ENCODE results near the gene ZNF346. TPM values are rescaled to one million over a fixed set of nuclear protein-coding genes. Genes with fewer than 3 reads are reported as not detected.

ZNF346 gene
- total RNA-seq, 1 experiment from 2014 or later: 18.4 TPM

- CTCF ChIA-PET: interaction anchor here (0.6 to 1.7 kb wide), 4 partner anchors 22 to 383 kb away, joined by 3 to 7 read pairs (median 4); partner anchors contain the start of genes FGFR4 and ZNF346
Measured at GRCh38 chr5:177043958-177044357, 21.5 kb downstream of the ZNF346 start.

More at GRCh38 chr5:177043958-177044357, 21.5 kb downstream of the ZNF346 start:
- POLR2A ChIA-PET: no interaction called here
- Mint-ChIP-seq H3K27ac (peak overlapping the region; percentile 9; the same call in 1 of the 2 replicates), H3K27me3 (ENCODE audit: low read depth) (no peaks in the 10 kb centered on the region), H3K9me3 (no peaks in the 10 kb centered on the region), H3K36me3 (peaks cover 38% of the 10 kb centered on the region), H3K4me3 (no peak overlapping the region), H3K4me1 (no peaks in the 10 kb centered on the region)
- DNase-seq (ENCODE audit: low spot score): no peak
- TF ChIP-seq, protein P1, sequence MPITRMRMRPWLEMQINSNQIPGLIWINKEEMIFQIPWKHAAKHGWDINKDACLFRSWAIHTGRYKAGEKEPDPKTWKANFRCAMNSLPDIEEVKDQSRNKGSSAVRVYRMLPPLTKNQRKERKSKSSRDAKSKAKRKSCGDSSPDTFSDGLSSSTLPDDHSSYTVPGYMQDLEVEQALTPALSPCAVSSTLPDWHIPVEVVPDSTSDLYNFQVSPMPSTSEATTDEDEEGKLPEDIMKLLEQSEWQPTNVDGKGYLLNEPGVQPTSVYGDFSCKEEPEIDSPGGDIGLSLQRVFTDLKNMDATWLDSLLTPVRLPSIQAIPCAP (CRISPR knock-in tag; IDR thresholded peaks at IDR 0.05): no peak
- TF ChIP-seq RELA (CRISPR knock-in tag; IDR thresholded peaks at IDR 0.05; ENCODE audit: borderline replicate concordance) (no peak), ATF1 (CRISPR knock-in tag; IDR thresholded peaks at IDR 0.05) (no peak), MYBL2 (CRISPR knock-in tag; IDR thresholded peaks at IDR 0.05) (no peak), IRF2 (CRISPR knock-in tag; IDR thresholded peaks at IDR 0.05; ENCODE audit: borderline replicate concordance, low read depth) (no peak), CREM (CRISPR knock-in tag; IDR thresholded peaks at IDR 0.05) (no peak), CDX4 (CRISPR knock-in tag; IDR thresholded peaks at IDR 0.05; ENCODE audit: borderline replicate concordance) (no peak), EMX1 (CRISPR knock-in tag; IDR thresholded peaks at IDR 0.05) (no peak), TEAD1 (CRISPR knock-in tag; IDR thresholded peaks at IDR 0.05) (no peak), GTF2I (CRISPR knock-in tag; conservative IDR thresholded peaks at IDR 0.05) (no peak), USF2 (CRISPR knock-in tag; IDR thresholded peaks at IDR 0.05) (no peak), PRRX2 (CRISPR knock-in tag; IDR thresholded peaks at IDR 0.05) (no peak), JAZF1 (CRISPR knock-in tag; IDR thresholded peaks at IDR 0.05) (no peak), SOX15 (CRISPR knock-in tag; IDR thresholded peaks at IDR 0.05) (no peak), TEAD4 (CRISPR knock-in tag; IDR thresholded peaks at IDR 0.05) (no peak), SMAD3 (CRISPR knock-in tag; IDR thresholded peaks at IDR 0.05; ENCODE audit: borderline replicate concordance) (no peak), ZNF512 (CRISPR knock-in tag; IDR thresholded peaks at IDR 0.05; ENCODE audit: borderline replicate concordance) (no peak)
- TF ChIP-seq, protein P2, sequence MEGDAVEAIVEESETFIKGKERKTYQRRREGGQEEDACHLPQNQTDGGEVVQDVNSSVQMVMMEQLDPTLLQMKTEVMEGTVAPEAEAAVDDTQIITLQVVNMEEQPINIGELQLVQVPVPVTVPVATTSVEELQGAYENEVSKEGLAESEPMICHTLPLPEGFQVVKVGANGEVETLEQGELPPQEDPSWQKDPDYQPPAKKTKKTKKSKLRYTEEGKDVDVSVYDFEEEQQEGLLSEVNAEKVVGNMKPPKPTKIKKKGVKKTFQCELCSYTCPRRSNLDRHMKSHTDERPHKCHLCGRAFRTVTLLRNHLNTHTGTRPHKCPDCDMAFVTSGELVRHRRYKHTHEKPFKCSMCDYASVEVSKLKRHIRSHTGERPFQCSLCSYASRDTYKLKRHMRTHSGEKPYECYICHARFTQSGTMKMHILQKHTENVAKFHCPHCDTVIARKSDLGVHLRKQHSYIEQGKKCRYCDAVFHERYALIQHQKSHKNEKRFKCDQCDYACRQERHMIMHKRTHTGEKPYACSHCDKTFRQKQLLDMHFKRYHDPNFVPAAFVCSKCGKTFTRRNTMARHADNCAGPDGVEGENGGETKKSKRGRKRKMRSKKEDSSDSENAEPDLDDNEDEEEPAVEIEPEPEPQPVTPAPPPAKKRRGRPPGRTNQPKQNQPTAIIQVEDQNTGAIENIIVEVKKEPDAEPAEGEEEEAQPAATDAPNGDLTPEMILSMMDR (IDR thresholded peaks at IDR 0.05): no peak
- TF ChIP-seq, protein P3, sequence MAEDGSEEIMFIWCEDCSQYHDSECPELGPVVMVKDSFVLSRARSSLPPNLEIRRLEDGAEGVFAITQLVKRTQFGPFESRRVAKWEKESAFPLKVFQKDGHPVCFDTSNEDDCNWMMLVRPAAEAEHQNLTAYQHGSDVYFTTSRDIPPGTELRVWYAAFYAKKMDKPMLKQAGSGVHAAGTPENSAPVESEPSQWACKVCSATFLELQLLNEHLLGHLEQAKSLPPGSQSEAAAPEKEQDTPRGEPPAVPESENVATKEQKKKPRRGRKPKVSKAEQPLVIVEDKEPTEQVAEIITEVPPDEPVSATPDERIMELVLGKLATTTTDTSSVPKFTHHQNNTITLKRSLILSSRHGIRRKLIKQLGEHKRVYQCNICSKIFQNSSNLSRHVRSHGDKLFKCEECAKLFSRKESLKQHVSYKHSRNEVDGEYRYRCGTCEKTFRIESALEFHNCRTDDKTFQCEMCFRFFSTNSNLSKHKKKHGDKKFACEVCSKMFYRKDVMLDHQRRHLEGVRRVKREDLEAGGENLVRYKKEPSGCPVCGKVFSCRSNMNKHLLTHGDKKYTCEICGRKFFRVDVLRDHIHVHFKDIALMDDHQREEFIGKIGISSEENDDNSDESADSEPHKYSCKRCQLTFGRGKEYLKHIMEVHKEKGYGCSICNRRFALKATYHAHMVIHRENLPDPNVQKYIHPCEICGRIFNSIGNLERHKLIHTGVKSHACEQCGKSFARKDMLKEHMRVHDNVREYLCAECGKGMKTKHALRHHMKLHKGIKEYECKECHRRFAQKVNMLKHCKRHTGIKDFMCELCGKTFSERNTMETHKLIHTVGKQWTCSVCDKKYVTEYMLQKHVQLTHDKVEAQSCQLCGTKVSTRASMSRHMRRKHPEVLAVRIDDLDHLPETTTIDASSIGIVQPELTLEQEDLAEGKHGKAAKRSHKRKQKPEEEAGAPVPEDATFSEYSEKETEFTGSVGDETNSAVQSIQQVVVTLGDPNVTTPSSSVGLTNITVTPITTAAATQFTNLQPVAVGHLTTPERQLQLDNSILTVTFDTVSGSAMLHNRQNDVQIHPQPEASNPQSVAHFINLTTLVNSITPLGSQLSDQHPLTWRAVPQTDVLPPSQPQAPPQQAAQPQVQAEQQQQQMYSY (CRISPR knock-in tag; IDR thresholded peaks at IDR 0.05): no peak
- TF ChIP-seq, protein P4, sequence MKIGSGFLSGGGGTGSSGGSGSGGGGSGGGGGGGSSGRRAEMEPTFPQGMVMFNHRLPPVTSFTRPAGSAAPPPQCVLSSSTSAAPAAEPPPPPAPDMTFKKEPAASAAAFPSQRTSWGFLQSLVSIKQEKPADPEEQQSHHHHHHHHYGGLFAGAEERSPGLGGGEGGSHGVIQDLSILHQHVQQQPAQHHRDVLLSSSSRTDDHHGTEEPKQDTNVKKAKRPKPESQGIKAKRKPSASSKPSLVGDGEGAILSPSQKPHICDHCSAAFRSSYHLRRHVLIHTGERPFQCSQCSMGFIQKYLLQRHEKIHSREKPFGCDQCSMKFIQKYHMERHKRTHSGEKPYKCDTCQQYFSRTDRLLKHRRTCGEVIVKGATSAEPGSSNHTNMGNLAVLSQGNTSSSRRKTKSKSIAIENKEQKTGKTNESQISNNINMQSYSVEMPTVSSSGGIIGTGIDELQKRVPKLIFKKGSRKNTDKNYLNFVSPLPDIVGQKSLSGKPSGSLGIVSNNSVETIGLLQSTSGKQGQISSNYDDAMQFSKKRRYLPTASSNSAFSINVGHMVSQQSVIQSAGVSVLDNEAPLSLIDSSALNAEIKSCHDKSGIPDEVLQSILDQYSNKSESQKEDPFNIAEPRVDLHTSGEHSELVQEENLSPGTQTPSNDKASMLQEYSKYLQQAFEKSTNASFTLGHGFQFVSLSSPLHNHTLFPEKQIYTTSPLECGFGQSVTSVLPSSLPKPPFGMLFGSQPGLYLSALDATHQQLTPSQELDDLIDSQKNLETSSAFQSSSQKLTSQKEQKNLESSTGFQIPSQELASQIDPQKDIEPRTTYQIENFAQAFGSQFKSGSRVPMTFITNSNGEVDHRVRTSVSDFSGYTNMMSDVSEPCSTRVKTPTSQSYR (CRISPR knock-in tag; IDR thresholded peaks at IDR 0.05): no peak
- no peak for ATAC-seq

All from WTC11 (cell line).